Vagina (tissue), 2 donors: ENCODE data around the gene PRX. TPM values are rescaled to one million over a fixed set of nuclear protein-coding genes. Genes with fewer than 3 reads are reported as not detected.

Experiments
- DNase-seq, 2 donors: peaks; one replicate each; pipeline ENCODE4 v3.0.0-alpha.2; 2017; ENCODE audit errors: extremely low spot score in 2 of 2
- H3K27ac ChIP-seq: fragments of 200-600 bp; sonication (generic); one replicate; pipeline ENCODE4 v1.5.1; 2019
- H3K27me3 ChIP-seq: fragments of 200-600 bp; sonication (generic); one replicate; pipeline ENCODE4 v1.5.1; 2019
- H3K36me3 ChIP-seq, 2 donors: fragments of 200-600 bp; sonication (generic); one replicate each; pipeline ENCODE4 v1.5.1; 2017 to 2019
- H3K4me1 ChIP-seq: fragments of 200-600 bp; sonication (generic); one replicate; pipeline ENCODE4 v1.5.1; 2019
- H3K4me3 ChIP-seq, 2 donors: fragments of 200-600 bp; sonication (generic); 1 replicate in 1 of 2; 2 replicates in 1 of 2; pipeline ENCODE4 v1.5.1; 2016 to 2019
- H3K9me3 ChIP-seq: fragments of 200-600 bp; sonication (generic); one replicate; pipeline ENCODE4 v1.5.1; 2019
- CTCF ChIP-seq, 3 experiments: fragments of 450-650 bp in 2 of 3; fragments of 200-600 bp in 1 of 3; sonication (generic) in 1 of 3; IDR thresholded peaks; one replicate each; pipeline ENCODE4 v1.5.1; 2017 to 2019; ENCODE audit warnings: antibody characterized with exemption in 3 of 3, mild to moderate bottlenecking in 2 of 3, moderate library complexity in 2 of 3
- POLR2A ChIP-seq, 2 donors: fragments of 450-650 bp; IDR thresholded peaks; one replicate each; pipeline ENCODE4 v1.6.1; 2017; ENCODE audit warnings: antibody characterized with exemption in 2 of 2, mild to moderate bottlenecking in 2 of 2, moderate library complexity in 2 of 2
- POLR2AphosphoS5 ChIP-seq, 2 donors: sonication (generic); formaldehyde crosslinking; IDR thresholded peaks; one replicate each; pipeline ENCODE4 v1.9.0; 2017; ENCODE audit warnings: antibody characterized with exemption in 2 of 2, mild to moderate bottlenecking in 2 of 2, low read depth in 1 of 2; ENCODE audit not compliant: insufficient read depth in 1 of 2
- intact Hi-C: fragments of 100-400 bp; cut with DNase I; formaldehyde crosslinking; loops from one replicate; pipeline ENCODE4 v1.15.1; 2023
- total RNA-seq: library from RNA; depleted of rRNA; stranded (reverse); fragments of >200 nt; gene quantifications from one replicate; pipeline ENCODE4 v1.2.3, GENCODE V29; 2016

The PRX gene
- total RNA-seq, 1 donor from 2014 or later: 3.2 TPM

GRCh38 chr19:40424637-40425449, 11.7 kb upstream of the PRX start:
- Histone ChIP-seq H3K4me1 (peaks cover 47% of the 10 kb centered on the region), H3K27ac (peak overlapping the region; percentile 99), H3K27me3 (no peaks in the 10 kb centered on the region), H3K9me3 (no peaks in the 10 kb centered on the region), H3K4me3 (peak overlapping the region; percentile 63 to 87), H3K36me3 (peaks cover 0 to 10% of the 10 kb centered on the region in 2 donors)
- DNase-seq: peak in 1 of 2 donors; percentile 84
- intact Hi-C loops: no loop called here
- TF ChIP-seq POLR2A (IDR thresholded peaks at IDR 0.05) (no peak), CTCF (IDR thresholded peaks at IDR 0.05) (no peak), POLR2AphosphoS5 (IDR thresholded peaks at IDR 0.05; ENCODE audit: insufficient read depth in 1 of 2, low read depth in 1 of 2) (no peak)

GRCh38 chr19:40423938-40424337, 10.8 kb upstream of the PRX start:
- intact Hi-C loops: no loop called here
- no peak for TF ChIP-seq POLR2AphosphoS5 (IDR thresholded peaks at IDR 0.05; ENCODE audit: insufficient read depth in 1 of 2, low read depth in 1 of 2)
- no peak for TF ChIP-seq POLR2A (IDR thresholded peaks at IDR 0.05)
- no peak for TF ChIP-seq CTCF (IDR thresholded peaks at IDR 0.05)
- peaks cover 47% of the 10 kb centered on the region for H3K4me1 ChIP-seq
- H3K27ac ChIP-seq: peak overlapping the region; percentile 99
- peak overlapping the region in 1 of 2 donors; percentile 87 for H3K4me3 ChIP-seq
- no peaks in the 10 kb centered on the region for H3K27me3 ChIP-seq
- DNase-seq: no peak
- H3K9me3 ChIP-seq: no peaks in the 10 kb centered on the region
- H3K36me3 ChIP-seq: peaks cover 0 to 10% of the 10 kb centered on the region in 2 donors

DNA sequence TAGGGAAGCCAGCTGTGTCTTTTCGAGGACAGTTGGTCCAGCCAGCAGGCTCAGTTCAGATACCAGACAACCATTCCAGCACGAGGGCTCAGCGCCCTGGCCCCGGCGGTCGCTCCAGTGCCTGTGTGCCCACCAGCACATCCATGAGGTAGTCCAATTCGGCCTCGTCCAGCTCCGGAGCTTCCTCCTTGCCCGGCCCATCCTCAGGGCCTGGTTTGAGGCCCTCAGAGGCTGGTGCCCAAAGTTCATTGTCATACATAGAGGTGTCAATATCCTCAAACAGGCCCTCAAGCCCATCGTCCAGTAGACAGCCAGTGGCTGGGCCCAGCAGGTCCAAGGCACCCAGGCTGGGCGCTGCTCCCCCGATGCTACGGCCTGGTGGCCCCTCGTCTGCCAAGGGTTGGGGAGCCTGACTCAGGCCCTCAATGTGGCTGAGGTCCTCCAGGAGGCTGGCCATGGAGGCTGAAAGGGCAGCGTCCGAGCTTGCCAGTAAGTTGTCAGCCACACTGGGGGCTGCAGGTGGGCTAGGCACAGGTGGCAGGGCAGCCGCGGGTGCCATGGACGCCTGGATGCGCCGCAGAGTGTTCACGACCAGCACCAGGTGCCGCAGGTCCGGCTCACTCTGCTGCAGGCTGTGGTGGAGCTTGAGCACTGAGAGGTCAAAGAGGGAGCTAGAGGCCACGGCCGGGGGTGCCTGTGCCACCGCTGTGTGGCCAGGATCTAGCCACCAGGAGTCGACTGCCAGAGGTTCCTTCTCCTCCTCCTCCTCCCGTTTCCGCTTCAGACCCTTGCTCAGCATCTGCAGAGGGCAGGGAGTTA, 9.8 kb upstream of the PRX start:
- TF ChIP-seq CTCF (IDR thresholded peaks at IDR 0.05): no peak
- no peak for TF ChIP-seq POLR2A (IDR thresholded peaks at IDR 0.05)
- no peak for TF ChIP-seq POLR2AphosphoS5 (IDR thresholded peaks at IDR 0.05; ENCODE audit: insufficient read depth in 1 of 2, low read depth in 1 of 2)
- H3K36me3 ChIP-seq: peaks cover 0 to 10% of the 10 kb centered on the region in 2 donors
- H3K9me3 ChIP-seq: no peaks in the 10 kb centered on the region
- H3K27ac ChIP-seq: peak overlapping the region; percentile 93
- peak in 1 of 2 donors; percentile 85 for DNase-seq
- no peak overlapping the region for H3K4me3 ChIP-seq
- intact Hi-C loops: no loop called here
- peaks cover 47% of the 10 kb centered on the region for H3K4me1 ChIP-seq
- H3K27me3 ChIP-seq: no peaks in the 10 kb centered on the region

GRCh38 chr19:40421993-40422747, 9.0 kb upstream of the PRX start:
- intact Hi-C loops: loop anchor here (2.0 kb wide), 1 partner anchor 21 kb away; no protein-coding TSS in a partner anchor
- H3K36me3 ChIP-seq: peaks cover 0 to 10% of the 10 kb centered on the region in 2 donors
- no peaks in the 10 kb centered on the region for H3K27me3 ChIP-seq
- TF ChIP-seq CTCF (IDR thresholded peaks at IDR 0.05): no peak
- TF ChIP-seq POLR2A (IDR thresholded peaks at IDR 0.05): no peak
- TF ChIP-seq POLR2AphosphoS5 (IDR thresholded peaks at IDR 0.05; ENCODE audit: insufficient read depth in 1 of 2, low read depth in 1 of 2): no peak
- H3K9me3 ChIP-seq: no peaks in the 10 kb centered on the region
- H3K4me1 ChIP-seq: peaks cover 45% of the 10 kb centered on the region
- no peak for DNase-seq
- peak overlapping the region; percentile 93 for H3K27ac ChIP-seq
- peak overlapping the region in 1 of 2 donors; percentile 51 for H3K4me3 ChIP-seq
